ENCODE data around the gene STAB2. TPM values are rescaled to one million over a fixed set of nuclear protein-coding genes. Genes with fewer than 3 reads are reported as not detected.

STAB2 gene
- 0.44 TPM in 1 of 2 replicates, not detected in the other for total RNA-seq

GRCh38 chr12:103586791-103587370 is at the start of gene STAB2:
Gene STAB2, plus strand, starts transcription at chr12:103587273. Its CDS starts 204 bp downstream, at chr12:103587477.

Other genes with a start within 250 kb of the STAB2 start
- not detected in 2 replicates for gene C12orf42, start 91.3 kb upstream of the STAB2 start, total RNA-seq